MCF 10A (cell line): ENCODE measurements around the gene POU2F3. TPM values are rescaled to one million over a fixed set of nuclear protein-coding genes. Genes with fewer than 3 reads are reported as not detected.

Experiments used
- BruUV-seq: library from RNA; stranded (reverse); fragments of 400-500 nt; replicated peaks from 2 replicates; lab custom pipeline; 2021; lab: Mats Ljungman, UMichigan
- CTCF ChIA-PET: fragments of 300-600 bp; sonication (Branson Sonifier 250); formaldehyde crosslinking; extraction: SDS; loops from one replicate; lab custom pipeline; 2021; ENCODE audit warnings: antibody characterized with exemption, inconsistent platforms; lab: Yijun Ruan, JAX
- POLR2A ChIA-PET: fragments of 300-600, 350-650 bp; sonication (Branson Sonifier 250); formaldehyde crosslinking; extraction: SDS; loops from one replicate; lab custom pipeline; 2020; ENCODE audit warnings: antibody characterized with exemption, inconsistent platforms; lab: Yijun Ruan, JAX
- DNase-seq: peaks from one replicate; pipeline ENCODE4 v3.0.0-alpha.2; 2018; ENCODE audit not compliant: unreplicated experiment
- H3K27ac Mint-ChIP-seq: one replicate; pipeline ENCODE4 v1.8.0; 2022; ENCODE audit warnings: mild to moderate bottlenecking, low read depth, mixed read lengths; ENCODE audit not compliant: unreplicated experiment
- H3K27me3 Mint-ChIP-seq: one replicate; pipeline ENCODE4 v1.8.0; 2022; ENCODE audit warnings: mixed read lengths; ENCODE audit not compliant: insufficient read depth, unreplicated experiment
- H3K36me3 Mint-ChIP-seq: one replicate; pipeline ENCODE4 v1.8.0; 2022; ENCODE audit warnings: mild to moderate bottlenecking, moderate library complexity, mixed read lengths; ENCODE audit not compliant: insufficient read depth, unreplicated experiment
- H3K4me1 Mint-ChIP-seq: one replicate; pipeline ENCODE4 v1.8.0; 2022; ENCODE audit warnings: mixed read lengths; ENCODE audit not compliant: insufficient read depth, unreplicated experiment
- H3K4me3 Mint-ChIP-seq: one replicate; pipeline ENCODE4 v1.8.0; 2022; ENCODE audit warnings: mild to moderate bottlenecking, moderate library complexity, mixed read lengths; ENCODE audit not compliant: unreplicated experiment
- H3K9me3 Mint-ChIP-seq: one replicate; pipeline ENCODE4 v1.8.0; 2022; ENCODE audit warnings: mixed read lengths; ENCODE audit not compliant: unreplicated experiment
- CTCF ChIP-seq: fragments of 200-600 bp; IDR thresholded peaks from one replicate; pipeline ENCODE4 v1.8.0; 2022; ENCODE audit warnings: antibody characterized with exemption, mild to moderate bottlenecking; ENCODE audit not compliant: unreplicated experiment
- intact Hi-C: fragments of 100-400 bp; cut with micrococcal nuclease; formaldehyde crosslinking; loops from 2 replicates; pipeline ENCODE4 v1.14.1; 2022
- total RNA-seq: library from RNA; stranded (reverse); gene quantifications from 2 replicates; pipeline ENCODE4 v1.2.3, GENCODE V29; 2022

The POU2F3 gene
- total RNA-seq, 1 experiment from 2014 or later: not detected

- POLR2A ChIA-PET: interaction anchor here (0.8 to 4.6 kb wide), 3 partner anchors 8 to 144 kb away, joined by 4 to 34 read pairs (median 4); no protein-coding TSS in a partner anchor
- no peaks in the 10 kb centered on the region for H3K36me3 Mint-ChIP-seq
- H3K4me1 Mint-ChIP-seq: peaks cover 62% of the 10 kb centered on the region
- CTCF ChIA-PET: no interaction called here
- H3K4me3 Mint-ChIP-seq: no peak overlapping the region
- no peak overlapping the region for H3K27ac Mint-ChIP-seq
- TF ChIP-seq CTCF: no peak
- H3K27me3 Mint-ChIP-seq: no peaks in the 10 kb centered on the region
- no peaks in the 10 kb centered on the region for H3K9me3 Mint-ChIP-seq
- no peak for DNase-seq
- BruUV-seq: no TSS peak
- intact Hi-C loops: no loop called here
Measured at GRCh38 chr11:120343429-120343828, 103.5 kb downstream of the POU2F3 start.

- intact Hi-C loops: no loop called here
- peak overlapping the region; percentile 21 for H3K4me3 Mint-ChIP-seq
- POLR2A ChIA-PET: interaction anchor here (1.9 to 2.4 kb wide), 2 partner anchors 56 to 67 kb away, joined by 5 to 13 read pairs; no protein-coding TSS in a partner anchor
- CTCF ChIA-PET: no interaction called here
- BruUV-seq: no TSS peak
- no peaks in the 10 kb centered on the region for H3K27me3 Mint-ChIP-seq
- H3K9me3 Mint-ChIP-seq: no peaks in the 10 kb centered on the region
- H3K36me3 Mint-ChIP-seq: no peaks in the 10 kb centered on the region
- H3K27ac Mint-ChIP-seq: no peak overlapping the region
- TF ChIP-seq CTCF: no peak
- peak; percentile 56 for DNase-seq
- peaks cover 54% of the 10 kb centered on the region for H3K4me1 Mint-ChIP-seq
Measured at GRCh38 chr11:120344302-120345004, 104.5 kb downstream of the POU2F3 start.

- no peaks in the 10 kb centered on the region for H3K36me3 Mint-ChIP-seq
- ChIA-PET CTCF (no interaction called here), POLR2A (interaction anchor here (1.5 to 2.6 kb wide), 4 partner anchors 10 to 86 kb away, joined by 5 to 25 read pairs (median 9); partner anchors contain the start of gene ARHGEF12)
- peaks cover 40% of the 10 kb centered on the region for H3K4me1 Mint-ChIP-seq
- no TSS peak for BruUV-seq
- TF ChIP-seq CTCF: no peak
- no peak overlapping the region for H3K27ac Mint-ChIP-seq
- no peaks in the 10 kb centered on the region for H3K27me3 Mint-ChIP-seq
- DNase-seq: no peak
- no peak overlapping the region for H3K4me3 Mint-ChIP-seq
- intact Hi-C loops: no loop called here
- no peaks in the 10 kb centered on the region for H3K9me3 Mint-ChIP-seq
Measured at GRCh38 chr11:120346233-120346632, 106.3 kb downstream of the POU2F3 start.

GRCh38 chr11:120350637-120351036 is 110.7 kb downstream of the POU2F3 start:
- Mint-ChIP-seq H3K27me3 (no peaks in the 10 kb centered on the region), H3K4me1 (peaks cover 20% of the 10 kb centered on the region), H3K27ac (no peak overlapping the region), H3K36me3 (no peaks in the 10 kb centered on the region), H3K4me3 (no peak overlapping the region), H3K9me3 (no peaks in the 10 kb centered on the region)
- no peak for TF ChIP-seq CTCF
- BruUV-seq: no TSS peak
- DNase-seq: no peak
- intact Hi-C loops: no loop called here
- CTCF ChIA-PET: interaction anchor here (0.6 kb wide), 1 partner anchor 299 kb away, joined by 3 read pairs; no protein-coding TSS in a partner anchor
- POLR2A ChIA-PET: interaction anchor here (1.3 kb wide), 1 partner anchor 48 kb away, joined by 5 read pairs; no protein-coding TSS in a partner anchor
